ENCODE data around the gene SLC38A3. TPM values are rescaled to one million over a fixed set of nuclear protein-coding genes. Genes with fewer than 3 reads are reported as not detected.
"Not testable (repeated sequence)": the region's sequence is repeated elsewhere in the genome, so short reads cannot be mapped to it uniquely, and the experiment has no call there.

SLC38A3 gene
- total RNA-seq, 1 experiment from 2014 or later = not detected

DNA sequence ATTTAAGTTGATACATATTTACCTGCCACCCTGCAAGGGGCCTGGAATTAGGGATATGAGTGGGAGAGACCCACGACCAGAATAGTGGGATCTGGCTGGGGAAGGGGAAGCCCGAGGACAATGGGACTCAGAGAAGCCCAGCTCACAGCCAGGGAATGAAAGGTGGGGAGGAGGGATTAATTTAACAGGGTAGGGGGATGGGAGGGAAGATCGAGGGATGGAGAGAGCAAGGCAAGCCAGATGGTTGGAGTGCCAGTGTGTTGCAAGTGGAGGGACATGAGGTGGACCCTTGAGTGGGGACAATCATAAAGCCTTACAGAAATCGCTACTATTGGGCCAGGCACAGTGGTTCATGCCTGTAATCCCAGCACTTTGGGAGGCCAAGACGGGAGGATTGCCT lies 26.5 kb downstream of the SLC38A3 start:
- no peak for DNase-seq (ENCODE audit: low spot score)

DNA sequence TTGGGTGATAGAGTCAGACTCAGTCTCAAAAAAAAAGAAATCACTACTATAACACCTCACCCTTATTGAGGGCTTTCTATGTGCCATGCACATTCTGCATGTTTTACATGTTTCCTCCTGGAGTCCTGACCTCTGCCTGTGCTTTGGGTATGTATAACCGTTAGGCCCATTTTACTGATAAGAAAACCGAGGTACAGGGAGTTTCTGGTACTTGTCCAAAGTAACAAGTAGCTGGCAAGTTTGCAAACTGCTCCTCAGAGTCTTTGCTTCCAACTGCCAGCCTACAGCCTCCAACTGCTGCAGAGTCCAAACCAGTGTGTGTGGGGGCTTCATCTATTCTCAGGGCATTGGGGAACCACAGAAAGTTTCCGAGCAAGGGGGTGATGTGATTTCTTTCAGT lies 27.2 kb downstream of the SLC38A3 start:
- no peak for DNase-seq (ENCODE audit: low spot score)

DNA sequence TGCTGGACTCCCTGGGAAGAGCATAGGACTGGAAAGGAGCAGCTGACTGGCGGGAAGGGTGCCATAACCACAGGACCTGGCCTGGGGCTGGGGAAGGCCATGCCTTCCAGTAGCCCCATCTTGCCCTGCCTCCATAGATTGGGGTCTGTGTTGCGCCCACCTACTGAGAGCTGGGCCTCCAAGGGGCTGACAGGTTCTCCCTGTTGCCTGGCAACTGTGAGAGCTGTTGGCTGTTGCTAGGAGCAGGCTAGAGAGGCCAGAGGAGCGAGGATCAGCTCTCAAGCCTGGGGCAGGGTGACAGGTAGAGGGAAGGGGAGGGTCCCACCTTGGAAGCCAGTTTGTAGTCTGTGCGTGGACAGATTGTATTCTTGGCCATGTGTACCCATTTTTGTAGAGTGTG lies 28.1 kb downstream of the SLC38A3 start:
- no peak for DNase-seq (ENCODE audit: low spot score)

DNA sequence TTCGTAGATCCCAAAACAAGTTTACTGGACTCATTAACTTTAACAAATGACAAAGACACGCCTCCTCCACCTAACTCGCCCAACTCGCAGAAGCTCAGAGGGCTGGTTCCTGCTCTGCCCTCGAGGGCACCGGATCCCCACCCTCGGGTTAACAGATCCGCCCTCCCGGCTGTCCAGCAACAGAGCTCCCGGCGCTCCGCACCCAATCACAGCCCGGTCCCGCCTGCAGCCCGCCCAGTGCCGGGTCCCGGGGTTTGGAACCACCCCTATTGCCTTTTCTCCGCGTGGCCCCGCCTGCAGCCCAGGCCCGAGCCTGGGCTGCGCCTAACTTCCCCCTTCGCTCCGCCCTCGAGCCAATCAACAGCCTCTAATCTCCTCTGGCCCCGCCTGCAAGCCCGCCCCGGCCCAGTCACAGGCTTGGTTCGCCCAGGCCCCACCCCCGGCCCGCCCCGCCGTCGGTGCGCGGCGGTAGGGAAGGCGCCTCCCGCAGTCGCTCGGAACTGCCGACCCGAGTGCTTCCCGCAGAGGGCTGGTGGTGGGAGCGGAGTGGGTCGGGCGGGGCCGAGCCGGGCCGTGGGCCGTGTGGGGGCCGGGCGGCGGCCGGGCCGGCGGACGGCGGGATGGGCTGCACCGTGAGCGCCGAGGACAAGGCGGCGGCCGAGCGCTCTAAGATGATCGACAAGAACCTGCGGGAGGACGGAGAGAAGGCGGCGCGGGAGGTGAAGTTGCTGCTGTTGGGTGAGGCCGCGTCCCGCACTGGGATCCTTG lies 30.8 kb downstream of the SLC38A3 start, which contains the start of gene GNAI2:
TSS of gene GNAI2 (plus strand) at position 489 of the 768 bp plus-strand sequence. CDS start at position 621, 132 bp downstream.
- DNase-seq (ENCODE audit: low spot score) = peak; percentile 96

DNA sequence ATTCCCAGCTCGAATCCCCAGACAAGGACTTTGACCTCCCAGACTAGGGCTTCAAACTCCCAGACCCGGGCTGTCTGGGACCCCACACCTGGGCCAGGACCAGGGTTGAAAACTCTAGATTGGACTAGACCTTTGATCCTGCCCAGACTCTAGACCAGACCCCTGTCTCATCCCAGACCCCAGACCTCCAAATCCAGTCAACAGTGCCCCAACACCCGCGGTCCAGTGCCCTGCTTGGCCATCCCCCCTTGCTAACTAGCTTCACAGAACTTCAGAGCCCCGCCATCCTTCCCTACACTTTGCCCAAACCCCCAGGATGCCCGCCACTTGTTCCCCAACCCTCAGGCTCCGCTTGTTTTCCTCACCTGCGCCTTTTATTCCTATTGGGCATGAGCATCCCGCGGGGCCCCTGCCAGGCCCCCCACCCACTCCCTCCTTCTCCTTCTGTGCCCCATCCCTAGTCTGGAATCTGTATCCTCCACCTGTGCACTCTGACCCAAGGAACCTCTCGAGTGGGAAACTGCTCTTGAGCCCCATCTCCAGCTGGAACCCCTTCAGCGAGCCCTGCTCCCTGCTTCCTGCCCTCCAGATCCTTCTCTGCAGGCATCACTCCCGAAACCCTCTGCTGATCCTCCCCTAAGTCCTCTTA lies 31.5 kb downstream of the SLC38A3 start:
- DNase-seq (ENCODE audit: low spot score) = no peak

DNA sequence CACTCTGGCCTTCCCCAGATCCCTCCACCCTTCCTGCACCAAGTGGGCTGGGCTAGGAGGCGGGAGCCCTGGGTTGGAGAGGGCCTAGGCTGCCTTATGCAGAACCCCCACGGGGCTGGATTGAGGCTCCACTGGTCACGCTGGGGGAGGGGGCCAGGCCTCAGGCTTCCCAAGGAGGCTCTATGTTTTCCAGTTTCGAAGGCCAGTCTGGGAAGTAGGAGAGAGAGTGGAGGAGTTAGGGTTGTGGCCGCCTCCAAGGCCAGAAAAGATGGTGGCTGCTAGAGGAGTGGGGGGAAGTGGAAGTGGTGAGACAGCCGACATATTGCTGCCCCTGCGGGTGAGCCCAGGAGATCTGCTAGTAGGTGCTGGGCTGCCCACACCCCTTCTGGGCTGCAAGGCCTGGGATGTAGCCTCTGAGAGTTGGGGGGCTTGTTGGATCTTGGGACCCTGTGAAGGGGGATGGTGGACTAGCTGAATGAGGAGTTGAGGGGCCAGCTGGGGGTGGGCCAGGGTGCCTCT lies 32.1 kb downstream of the SLC38A3 start:
- no peak for DNase-seq (ENCODE audit: low spot score)

DNA sequence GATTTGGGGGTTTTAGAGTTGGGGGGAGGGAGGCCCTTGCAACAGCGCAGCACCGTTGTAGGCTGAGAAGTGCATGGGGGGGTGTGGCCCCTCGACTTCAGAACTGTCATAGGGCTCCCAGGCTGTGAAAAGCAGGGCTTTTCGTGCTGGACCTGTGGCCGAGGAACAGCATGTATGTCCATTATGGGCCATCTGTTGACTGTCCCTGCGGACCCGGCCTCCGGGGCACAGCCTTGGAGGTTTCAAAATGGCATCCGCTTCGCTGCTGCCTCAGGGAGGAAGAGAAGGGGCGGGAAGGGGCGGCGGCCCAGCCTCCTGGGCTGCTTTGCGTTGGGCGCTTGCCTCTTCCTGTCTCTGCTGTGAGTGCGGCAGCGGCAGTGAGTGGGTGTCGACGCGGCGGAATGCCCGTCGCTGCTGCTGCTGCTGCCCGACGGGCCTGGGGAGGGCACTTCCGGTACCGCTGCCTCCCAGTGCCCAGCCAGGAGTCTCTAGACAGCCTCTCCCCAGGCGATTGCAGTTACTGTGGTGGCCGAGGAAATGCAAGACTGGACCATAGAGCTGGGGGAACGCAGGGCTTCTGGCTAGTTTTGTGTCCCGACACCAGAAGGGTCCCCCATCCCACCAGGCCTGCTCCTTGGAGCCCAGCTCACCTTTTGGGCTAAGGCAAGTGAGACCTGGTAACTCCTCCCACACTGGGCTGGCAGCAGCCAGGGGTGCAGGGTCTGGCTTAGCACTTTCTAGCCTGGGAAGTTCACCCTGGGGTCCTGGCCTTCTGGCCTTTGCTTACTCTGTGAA lies 32.9 kb downstream of the SLC38A3 start:
- peak; percentile 83 for DNase-seq (ENCODE audit: low spot score)

DNA sequence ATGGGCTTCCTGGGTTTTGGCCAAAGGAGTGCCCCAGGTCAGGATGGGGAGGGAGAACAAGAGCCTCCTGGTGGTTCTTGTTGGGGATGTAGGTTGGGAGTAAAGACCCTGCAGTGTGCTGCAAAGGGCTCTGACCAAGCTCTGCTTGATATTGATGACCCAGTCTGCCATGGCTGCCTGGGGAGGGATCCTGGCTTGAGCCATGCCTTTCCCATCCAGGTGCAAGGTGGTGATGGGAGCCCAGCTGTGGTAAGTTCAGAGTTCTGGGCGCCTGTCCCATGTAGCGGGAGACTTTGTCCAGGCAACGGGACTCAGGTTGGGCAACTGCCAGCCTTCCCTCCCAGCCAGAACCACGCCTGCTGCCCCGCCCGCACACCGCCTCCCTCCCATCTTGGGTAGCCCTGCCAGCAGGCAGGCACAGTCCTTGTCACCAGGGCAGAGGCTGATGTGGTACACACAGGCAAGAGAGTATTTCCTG lies 33.5 kb downstream of the SLC38A3 start:
- peak; percentile 72 for DNase-seq (ENCODE audit: low spot score)

DNA sequence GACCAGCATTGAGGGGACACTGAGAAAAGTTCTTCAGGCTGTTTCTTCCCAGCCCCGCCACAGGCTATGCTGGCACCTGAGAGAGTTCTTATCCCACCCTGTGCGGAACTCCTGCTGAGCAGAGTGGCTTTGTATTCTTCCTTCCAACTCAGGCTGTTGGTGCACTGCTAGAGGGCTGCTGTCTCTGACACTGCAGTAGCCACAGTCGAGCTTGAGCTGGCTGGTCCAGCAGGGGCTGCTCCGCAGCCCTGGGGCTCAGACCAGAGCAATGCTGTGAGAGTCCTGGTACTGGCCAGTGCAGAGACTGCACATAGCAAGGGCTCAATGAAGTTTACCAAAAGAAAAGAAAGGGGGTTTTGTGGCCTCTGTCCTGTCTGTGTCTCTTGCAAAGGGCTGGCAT lies 34.6 kb downstream of the SLC38A3 start:
- DNase-seq (ENCODE audit: low spot score) = no peak

DNA sequence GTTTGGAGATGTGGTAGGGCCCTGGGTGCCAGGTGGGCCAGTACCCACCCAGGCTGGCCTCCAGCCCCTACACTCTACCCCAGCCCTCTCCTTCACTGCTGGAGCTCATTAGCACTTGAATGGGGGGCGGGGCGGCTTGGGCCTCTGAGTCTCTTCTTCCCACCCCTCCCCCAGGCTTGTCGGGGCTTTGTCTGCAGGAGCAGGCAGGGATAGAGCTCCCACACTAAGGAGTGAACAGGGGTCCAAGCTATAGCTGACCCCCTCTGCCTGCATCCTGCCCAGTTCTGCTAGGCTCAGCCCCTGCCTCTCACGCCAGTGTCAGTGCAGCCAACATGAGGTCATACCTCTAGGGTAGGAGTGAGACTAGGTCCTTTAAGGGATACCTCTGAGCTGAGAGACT lies 36.1 kb downstream of the SLC38A3 start:
- no peak for DNase-seq (ENCODE audit: low spot score)

DNA sequence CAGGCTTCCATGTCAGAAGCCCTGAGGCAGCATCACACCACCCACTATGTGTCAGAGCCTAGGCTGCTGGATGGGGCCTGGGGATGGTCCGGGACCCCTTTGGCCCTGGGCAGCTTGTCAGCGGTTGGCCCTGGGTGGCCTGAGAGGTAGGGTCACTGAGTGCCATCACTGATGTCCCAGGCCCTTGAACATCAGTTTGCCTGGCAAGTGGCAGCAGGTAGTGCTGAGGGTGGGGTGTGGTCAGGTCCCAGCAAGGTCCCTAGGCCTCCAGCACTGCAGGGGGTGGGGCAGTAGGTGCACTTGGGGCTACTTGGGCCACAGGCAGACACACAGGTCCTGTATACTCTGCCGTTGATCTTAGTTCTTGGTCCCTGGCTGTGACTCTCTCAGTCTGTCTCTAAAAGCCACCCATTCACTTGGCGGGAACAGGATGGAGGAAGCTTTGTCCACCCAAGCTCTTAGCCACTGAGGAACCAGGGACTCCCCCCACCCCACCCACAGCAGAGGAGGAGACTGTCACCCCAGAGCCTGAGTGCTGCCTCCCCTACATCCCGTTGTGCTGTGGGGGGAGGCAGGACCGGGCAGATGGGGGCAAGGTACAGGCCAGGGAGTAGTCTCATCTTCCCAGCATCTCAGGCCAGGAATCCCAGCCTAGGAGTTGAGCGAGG lies 36.8 kb downstream of the SLC38A3 start:
- DNase-seq (ENCODE audit: low spot score) = no peak

DNA sequence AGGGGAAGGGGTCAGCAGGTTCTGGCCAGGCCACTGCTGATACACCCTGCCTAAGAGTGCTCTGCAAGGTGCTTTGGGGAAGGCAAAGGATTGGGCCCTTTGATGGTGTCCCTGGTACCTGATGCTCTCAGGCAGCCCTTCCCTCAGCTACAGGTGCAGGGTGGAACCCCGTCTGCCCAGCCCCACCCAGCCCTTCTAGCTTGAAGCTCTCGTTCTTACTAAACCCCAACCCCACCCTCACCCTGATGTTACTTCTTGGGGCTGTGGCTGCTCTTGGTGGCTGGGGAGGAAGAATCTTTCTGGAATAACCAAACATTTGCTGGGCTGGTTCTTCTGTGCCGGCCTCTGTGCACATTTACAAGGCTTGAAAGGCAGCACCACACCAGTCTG lies 37.3 kb downstream of the SLC38A3 start:
- DNase-seq (ENCODE audit: low spot score) = no peak

DNA sequence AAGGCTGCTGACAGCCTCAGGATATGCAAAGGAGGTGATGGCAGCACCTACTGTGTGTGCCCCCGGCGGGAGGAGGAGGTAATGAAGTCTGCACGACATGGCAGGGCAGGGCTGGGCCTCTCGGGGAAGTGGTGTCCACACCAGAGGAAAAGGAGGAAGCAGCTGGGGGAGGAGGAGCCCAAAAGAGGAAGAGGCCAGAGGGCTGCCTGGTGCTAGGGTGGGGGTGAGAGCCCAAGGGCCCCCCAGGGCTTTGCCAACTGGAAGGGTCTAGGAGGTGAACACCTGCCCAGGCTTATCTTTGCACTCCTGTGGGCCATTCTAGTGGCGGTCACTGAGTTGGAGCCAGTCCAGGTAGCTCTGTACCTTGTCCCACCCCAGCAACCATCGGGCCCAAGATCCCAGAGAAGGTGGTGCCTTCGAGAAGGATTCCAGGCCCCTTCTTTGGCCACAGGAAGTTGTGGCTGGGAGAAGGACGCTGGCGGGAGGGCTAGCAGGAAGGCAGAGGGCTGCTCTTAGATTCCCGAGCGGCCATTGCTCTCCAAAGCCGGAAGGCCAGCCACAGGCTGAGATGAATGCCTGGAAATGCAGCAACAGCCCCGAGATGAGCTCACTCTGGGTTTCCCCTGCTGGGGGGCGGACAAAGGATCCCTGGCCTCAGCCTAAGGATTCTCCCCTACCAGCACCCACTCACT lies 37.9 kb downstream of the SLC38A3 start:
- DNase-seq (ENCODE audit: low spot score) = peak; percentile 64

DNA sequence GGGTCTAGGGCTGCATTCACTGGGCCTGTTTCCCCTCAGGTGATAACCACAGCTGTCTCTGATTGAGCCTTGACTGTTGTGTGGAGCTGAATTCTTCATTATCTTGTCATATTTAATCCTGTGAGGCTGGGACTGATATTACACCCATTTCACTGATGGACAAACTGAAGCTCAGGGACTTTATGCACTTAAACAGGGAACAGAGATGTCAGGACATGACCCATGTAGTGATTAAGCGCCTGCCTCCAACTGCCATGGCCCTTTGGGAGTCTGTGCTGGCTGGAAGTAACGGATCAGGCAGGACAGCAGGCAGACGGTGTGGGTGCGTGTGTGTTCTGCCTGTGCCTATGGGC lies 38.4 kb downstream of the SLC38A3 start:
- no peak for DNase-seq (ENCODE audit: low spot score)

DNA sequence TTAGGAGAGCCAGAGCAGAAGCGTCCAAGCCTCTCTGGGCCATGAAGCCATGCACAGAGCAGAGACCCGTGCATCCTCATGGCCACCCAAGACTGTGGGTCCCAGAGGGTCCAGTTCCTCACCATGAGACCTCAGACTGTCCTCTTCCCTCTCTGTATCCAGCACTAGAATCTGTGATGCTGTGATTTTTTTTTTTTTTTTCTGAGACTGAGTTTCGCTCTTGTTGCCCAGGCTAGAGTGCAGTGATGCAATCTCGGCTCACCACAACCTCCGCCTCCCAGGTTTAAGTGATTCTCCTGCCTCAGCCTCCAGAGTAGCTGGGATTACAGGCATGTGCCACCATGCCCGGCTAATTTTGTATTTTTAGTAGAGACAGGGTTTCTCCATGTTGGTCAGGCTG lies 39.7 kb downstream of the SLC38A3 start:
- DNase-seq (ENCODE audit: low spot score) = not testable (repeated sequence)

DNA sequence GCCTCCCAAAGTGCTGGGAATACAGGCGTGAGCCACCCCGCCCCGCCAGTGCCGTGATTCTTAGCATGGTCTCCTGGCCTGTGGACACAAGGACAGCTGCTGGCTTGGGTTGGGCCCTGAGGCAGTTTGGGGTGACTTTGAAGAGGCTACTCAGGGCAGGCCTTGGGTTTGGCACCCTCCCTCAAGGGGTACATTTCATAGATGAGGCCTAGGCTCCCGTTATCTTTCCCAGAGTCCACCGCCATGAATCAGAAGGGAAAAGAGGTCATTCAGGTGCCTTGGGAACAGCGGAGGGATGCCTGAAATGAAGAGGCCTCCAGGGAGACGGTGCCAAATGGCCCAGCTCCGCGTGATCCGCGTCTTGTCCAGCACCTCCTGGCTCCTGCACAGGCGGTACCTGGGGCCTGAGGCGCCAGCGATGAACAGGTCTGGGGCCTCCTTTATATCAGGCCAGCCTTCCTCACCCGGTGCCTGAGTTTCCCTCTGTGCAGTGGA lies 40.2 kb downstream of the SLC38A3 start:
- DNase-seq (ENCODE audit: low spot score) = no peak

DNA sequence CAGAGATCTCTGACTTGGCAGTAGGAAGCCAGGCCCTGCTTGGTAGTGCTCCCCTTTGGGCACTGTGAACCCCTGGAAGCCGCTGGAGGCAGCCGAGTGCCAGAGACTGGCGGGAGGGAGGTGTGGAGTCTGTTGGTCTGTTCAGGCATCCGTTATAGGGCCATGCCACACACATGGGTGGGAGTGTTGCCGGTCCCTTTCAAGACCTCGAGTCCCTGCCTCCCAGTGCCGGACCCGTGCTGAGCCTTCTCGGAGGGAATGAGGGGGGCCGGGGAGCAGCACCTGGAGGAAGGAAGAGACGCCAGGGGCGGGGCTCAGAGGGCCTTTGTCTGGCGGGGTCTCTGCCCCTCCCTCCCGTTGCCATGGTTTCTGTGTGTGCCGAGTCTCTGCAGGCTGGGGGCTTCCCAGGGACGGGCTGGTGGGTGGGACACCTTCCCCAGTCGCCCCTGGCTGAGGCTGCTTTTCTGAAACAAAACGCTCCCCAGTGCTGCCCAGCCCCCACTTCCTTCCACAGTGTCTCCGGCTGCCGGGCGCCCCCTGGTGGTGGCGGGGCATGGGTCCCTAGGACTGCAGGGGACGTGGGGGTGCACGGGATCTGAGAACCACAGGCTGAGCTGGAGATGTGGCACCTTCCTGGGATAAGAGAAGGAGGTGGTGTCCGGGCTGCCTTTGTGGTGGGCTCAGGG lies 40.9 kb downstream of the SLC38A3 start:
- DNase-seq (ENCODE audit: low spot score) = no peak

DNA sequence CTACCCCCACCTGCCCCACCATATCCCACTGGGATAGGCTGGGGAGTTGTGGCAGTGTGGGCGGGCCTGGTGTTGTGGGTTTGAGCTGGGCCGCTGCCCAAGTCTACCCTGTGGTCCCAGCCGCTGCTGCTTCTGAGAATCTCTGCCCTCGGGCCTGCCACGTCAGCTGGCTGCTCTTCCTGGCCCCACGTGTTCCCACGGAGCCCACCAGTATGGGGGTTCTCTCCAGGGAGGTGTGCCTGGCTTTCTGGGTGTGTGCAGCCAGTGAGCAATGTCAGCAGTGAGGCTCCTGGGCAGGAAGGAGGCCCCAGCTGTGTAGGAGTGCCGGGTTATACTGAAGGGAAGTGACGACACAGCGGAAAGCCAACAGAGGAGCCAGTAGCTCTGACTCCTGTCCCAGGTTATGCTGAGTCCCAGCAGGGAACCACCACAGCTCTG lies 41.5 kb downstream of the SLC38A3 start:
- DNase-seq (ENCODE audit: low spot score) = peak; percentile 99

DNA sequence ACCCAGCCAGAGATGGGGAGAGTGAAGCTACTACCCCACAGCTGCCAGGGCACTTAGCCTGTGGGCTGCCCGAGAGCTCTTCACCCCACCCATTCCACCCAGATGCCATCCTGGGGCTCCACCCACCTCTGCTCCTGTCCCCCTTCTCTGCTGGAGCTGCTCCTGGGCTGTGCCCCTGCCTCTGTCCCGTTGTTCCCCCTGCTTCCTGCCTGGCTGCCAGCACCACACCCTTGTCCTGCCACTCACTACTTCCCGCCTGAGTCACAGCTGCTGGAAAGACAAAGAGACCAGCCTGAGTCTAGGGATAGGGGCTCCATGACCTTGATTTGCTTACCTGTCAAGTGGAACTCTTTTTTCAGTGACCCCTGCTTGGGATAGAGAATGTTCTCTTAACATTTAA lies 43.3 kb downstream of the SLC38A3 start:
- peak; percentile 83 for DNase-seq (ENCODE audit: low spot score)

DNA sequence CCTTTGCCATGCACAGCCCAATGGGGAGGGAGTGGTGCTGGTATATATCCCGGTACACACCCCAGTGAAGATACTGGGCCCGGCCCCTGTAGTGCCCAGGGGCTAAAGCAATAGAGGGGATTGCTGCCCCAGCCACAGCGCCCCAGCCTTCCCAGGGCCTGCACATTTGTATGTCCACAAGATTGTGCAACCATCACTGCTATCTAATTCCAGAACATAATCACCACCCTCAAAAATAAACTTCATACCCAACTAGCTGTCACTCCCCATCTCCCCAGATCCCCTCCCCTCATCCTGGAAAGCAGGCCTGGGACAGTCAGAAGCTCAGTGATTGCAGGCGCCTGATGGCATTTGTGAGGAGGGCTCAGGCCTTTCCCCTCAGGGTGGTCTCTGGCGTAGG lies 44.4 kb downstream of the SLC38A3 start:
- no peak for DNase-seq (ENCODE audit: low spot score)

Measured in A172 (cell line).